ENCODE measurements around the gene TIMELESS.
"Not testable (repeated sequence)": the region's sequence is repeated elsewhere in the genome, so short reads cannot be mapped to it uniquely, and the experiment has no call there.

The TIMELESS gene

GRCh38 chr12:56404227-56404626 is 45.0 kb downstream of the TIMELESS start:
- not testable (repeated sequence) for DNase-seq (ENCODE audit: low read depth)

DNA sequence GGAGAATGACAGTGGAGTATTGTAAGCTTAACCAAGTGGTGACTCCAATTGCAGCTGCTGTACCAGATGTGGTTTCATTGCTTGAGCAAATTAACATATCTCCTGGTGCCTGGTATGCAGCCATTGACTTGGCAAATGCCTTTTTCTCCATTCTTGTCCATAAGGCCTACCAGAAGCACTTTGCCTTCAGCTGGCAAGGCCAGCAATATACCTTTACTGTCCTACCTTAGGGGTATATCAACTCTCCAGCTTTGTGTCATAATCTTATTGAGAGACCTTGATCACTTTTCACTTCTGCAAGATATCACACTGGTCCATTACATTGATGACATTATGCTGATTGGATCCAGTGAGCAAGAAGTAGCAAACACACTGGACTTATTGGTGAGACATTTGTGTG is 47.6 kb downstream of the TIMELESS start:
- DNase-seq (ENCODE audit: low read depth), result not testable (repeated sequence)

DNA sequence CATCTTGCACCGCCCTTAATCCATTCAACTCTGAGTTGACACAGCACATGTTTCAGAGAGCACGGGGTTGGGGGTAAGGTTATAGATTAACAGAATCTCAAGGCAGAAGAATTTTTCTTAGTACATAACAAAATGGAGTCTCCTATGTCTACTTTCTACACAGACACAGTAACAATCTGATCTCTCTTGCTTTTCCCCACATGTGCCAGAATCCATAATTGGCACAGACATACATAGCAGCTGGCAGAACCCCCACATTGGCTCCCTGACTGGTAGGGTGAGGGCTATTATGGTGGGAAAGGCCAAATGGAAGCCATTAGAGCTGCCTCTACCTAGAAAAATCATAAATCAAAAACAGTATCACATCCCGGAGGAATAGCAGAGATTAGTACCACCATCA is 48.1 kb downstream of the TIMELESS start:
- not testable (repeated sequence) for DNase-seq (ENCODE audit: low read depth)

GRCh38 chr12:56399466-56399865 is 49.8 kb downstream of the TIMELESS start:
- DNase-seq (ENCODE audit: low read depth), result not testable (repeated sequence)

GRCh38 chr12:56398324-56398723 is 50.9 kb downstream of the TIMELESS start:
- no peak for DNase-seq (ENCODE audit: low read depth)

GRCh38 chr12:56392331-56392730 is 56.9 kb downstream of the TIMELESS start:
- no peak for DNase-seq (ENCODE audit: low read depth)

DNA sequence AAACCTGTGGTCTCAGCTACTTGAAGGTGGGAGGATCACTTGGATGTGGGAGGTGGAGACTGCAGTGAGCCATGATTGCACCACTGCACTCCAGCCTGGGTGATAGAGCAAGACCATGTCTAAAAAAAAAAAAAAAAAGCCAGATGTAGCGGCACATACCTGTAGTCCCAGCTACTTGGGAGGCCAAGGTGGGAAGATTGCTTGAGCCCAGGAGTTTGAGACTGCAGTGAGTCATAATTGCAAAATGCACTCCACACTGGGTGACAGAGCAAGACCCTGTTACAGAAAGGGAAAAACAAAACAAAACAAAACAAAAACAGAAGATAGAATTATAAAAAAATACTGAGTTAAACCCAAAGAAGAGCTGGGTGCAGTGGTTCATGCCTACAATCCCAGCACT is 57.5 kb downstream of the TIMELESS start:
- DNase-seq (ENCODE audit: low read depth), result no peak

DNA sequence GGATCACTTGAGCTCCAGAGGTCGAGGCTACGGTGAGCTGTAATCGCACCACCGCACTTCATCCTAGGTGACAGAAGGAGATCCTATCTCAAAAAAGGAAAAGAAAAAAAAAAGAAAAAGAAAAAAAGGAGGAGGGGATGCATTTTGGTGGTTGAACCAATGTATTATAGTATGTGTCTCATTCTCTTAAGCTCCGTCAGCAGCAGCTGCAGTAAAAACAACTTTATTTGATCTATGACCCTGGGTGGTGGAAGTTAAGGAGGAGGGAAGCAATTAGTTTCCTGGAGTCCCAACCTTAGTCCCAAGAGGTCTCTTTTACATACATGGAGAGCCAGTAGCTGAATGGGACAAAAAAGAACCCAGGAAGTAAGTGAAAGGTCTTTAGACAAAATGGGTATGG is 59.8 kb downstream of the TIMELESS start:
- no peak for DNase-seq (ENCODE audit: low read depth)

DNA sequence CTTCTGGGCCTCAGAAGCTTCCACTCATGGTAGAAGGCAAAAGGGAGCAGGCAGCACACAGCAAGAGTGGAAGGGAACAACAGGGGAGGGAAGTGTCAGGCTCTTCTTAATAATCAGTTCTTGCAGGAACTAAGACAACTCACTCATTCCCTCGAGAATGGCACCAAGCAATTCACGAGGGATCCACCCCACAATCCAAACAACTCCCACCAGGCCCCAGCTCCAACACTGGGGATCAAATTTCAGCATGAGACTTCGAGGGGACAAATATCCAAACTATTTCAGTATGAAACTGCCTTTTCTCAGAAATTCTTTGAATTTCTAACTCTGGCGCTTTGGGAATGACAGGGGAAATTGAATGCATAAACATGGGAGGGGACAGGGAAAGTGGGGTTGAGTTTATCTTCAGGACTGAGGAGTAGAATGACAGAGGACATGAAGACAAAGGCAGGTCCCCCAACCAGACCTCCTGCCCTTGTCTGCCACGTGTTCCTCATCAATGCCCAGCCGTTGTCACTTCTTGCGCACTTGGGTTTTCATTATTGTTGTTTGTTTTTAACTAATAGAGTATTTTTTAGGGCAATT is 62.0 kb downstream of the TIMELESS start:
- no peak for DNase-seq (ENCODE audit: low read depth)

DNA sequence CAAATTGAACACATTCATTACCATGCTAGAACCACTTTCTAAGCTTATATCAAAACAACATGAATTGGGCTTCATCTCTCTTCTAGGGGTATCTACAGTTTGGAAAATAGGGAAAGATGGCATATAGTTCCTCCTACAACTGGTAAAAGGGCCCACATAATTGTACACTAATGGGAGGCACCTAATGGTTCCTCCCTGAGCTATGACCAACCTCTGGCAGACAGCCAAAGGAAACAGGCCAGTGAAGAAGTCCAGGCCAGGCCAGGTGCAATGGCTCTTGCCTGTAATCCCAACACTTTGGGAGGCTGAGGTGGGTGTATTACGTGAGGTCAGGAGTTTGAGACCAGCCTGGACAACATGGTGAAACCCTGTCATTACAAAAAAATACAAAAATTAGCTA is 63.4 kb downstream of the TIMELESS start:
- no peak for DNase-seq (ENCODE audit: low read depth)

DNA sequence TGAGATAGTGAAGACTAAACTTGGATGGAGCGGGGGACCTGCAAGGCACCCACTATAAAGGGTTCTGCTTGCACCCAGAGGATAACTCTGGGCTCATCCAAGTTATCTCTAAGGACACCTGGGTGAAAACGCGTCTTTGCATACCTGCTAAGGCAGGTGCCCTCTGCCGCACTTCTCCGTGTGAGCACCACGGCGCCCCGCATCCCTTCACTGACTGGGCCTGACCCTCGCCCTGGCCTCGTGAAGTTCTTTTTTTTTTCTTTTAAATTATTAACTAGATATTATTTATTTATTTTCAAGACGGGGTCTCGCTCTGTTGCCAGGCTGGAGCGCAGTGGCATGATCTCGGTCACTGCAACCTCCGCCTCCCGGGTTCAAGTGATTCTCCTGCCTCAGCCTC is 66.6 kb downstream of the TIMELESS start:
- no peak for DNase-seq (ENCODE audit: low read depth)

GRCh38 chr12:56377989-56378316 is 71.3 kb downstream of the TIMELESS start:
- no peak for DNase-seq (ENCODE audit: low read depth)

DNA sequence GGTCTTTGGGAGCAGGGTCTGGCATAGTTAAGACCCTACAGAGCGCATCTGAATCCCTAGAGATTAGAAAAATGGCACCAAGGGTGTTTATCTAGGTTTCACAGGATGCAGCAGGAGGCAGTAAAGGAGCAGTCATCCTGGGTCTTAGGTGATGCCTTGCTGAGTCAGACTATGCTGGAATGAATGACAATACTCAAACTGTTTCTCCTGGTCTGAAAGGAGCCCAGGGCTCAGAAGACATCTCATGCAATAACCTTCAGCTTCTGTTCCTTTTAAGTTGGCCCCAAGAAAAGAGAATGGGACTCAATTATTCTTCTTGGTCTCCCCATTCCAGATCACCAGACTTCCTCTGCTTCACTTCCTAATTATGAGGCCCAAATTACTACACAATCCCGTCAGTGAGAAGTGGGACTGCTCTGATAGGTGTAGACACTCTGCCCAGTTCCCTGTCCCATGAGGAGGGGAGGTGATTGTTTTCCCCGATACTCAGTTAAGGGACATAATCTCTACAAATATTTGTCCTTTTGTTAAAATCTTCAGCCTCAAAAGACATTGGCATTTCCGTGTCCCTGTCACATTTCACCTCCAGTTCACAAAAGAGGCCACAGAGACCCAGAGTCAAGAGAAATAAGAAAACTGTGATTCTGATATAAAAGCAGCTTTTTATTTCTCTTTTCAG is 71.8 kb downstream of the TIMELESS start:
- no peak for DNase-seq (ENCODE audit: low read depth)

- DNase-seq (ENCODE audit: low read depth), result no peak
These were observed 73.4 kb downstream of the TIMELESS start for GRCh38 chr12:56375598-56376434.

GRCh38 chr12:56374726-56375597 is 74.3 kb downstream of the TIMELESS start:
- no peak for DNase-seq (ENCODE audit: low read depth)

DNA sequence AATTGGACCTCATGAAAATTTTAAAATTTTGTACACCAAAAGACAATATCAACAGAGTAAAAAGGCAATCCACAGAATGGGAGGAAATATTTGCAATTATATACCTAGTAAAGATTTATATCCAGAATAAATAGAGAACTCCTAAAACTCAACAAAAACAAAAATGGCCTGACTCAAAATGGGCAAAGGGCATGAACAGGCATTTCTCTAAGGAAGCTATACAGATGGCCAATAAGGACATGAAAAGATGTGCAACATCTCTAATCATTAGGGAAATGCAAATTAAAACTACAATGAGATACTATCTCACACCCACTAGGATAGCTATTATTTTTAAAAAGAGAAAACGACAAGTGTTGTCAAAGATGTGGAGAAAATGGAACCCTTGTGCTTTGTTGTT is 75.7 kb downstream of the TIMELESS start:
- no peak for DNase-seq (ENCODE audit: low read depth)

DNA sequence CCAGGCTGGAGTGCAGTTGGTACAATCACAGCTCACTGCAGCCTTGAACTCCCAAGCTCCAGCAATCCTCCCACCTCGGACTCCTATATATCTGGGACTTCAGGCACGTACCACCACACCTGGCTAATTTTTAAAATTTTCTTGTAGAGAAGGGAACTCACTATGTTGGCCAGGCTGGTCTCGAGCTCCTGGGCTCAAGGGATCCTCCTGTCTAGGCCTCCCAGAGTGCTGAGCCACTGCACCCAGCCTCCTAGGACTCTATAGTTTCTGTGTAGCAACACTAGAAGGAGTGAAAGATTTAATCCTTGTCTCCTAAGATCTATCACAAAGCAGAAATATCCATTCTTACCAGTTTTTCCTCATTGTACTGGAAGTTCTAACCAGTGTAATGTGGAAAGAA is 82.3 kb downstream of the TIMELESS start:
- DNase-seq (ENCODE audit: low read depth), result no peak

Data from non-pigmented ciliary epithelial cell (primary cell).